ENCODE measurements around the gene RAP1GAP. TPM values are rescaled to one million over a fixed set of nuclear protein-coding genes. Genes with fewer than 3 reads are reported as not detected.

RAP1GAP gene
- total RNA-seq, 4 donors from 2014 or later: 0.36 to 0.74 (median 0.38) TPM; not detected in 1

DNA sequence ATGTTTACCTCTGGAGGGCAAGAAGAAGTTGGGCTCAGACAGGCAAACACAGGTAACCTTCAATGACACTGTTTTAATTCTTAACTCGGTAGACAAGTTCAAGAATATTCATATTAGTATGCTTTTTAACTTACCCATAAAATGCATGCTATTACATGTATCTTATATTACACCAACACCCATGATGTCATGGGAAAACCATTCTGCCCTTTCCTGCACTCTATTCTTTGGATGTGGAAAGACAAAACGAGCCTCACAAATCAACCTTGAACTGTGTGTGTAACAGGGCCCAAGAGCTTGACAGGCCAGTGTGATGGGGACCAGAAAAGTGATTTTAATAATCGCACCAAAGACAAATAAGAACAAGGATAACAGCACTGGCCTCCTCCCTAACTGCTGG is 22.6 kb upstream of the RAP1GAP start:
- TF ChIP-seq, protein P1, sequence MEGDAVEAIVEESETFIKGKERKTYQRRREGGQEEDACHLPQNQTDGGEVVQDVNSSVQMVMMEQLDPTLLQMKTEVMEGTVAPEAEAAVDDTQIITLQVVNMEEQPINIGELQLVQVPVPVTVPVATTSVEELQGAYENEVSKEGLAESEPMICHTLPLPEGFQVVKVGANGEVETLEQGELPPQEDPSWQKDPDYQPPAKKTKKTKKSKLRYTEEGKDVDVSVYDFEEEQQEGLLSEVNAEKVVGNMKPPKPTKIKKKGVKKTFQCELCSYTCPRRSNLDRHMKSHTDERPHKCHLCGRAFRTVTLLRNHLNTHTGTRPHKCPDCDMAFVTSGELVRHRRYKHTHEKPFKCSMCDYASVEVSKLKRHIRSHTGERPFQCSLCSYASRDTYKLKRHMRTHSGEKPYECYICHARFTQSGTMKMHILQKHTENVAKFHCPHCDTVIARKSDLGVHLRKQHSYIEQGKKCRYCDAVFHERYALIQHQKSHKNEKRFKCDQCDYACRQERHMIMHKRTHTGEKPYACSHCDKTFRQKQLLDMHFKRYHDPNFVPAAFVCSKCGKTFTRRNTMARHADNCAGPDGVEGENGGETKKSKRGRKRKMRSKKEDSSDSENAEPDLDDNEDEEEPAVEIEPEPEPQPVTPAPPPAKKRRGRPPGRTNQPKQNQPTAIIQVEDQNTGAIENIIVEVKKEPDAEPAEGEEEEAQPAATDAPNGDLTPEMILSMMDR (IDR thresholded peaks at IDR 0.05): no peak
- no peak for ATAC-seq (ENCODE audit: low FRiP score)

GRCh38 chr1:21689661-21690372 is 20.7 kb upstream of the RAP1GAP start:
- ATAC-seq (ENCODE audit: low FRiP score): no peak

More for the DNA sequence above, 22.6 kb upstream of the RAP1GAP start:
- DNase-seq (ENCODE audit: low spot score): no peak

DNA sequence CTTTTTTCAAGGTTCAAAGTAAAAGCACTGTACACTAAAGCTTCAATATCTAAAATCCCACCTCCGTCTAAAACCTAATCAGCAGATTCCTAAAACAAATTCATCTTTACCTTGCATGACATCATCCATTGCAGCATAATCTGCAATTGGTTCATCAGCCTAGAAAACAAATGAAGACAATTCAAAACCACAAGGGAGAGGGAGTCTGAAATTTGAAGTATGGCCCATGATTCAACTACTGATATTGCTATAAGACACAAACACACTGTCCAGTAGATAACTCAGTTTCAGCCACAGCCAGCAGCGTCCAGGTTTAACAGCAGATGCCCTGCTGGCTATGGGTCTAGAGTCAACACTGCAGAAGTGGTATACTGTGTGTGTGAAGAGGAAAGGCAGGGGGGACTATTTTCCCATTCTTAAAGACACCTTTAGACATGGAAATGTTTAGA is 17.9 kb upstream of the RAP1GAP start:
- DNase-seq (ENCODE audit: low spot score) (no peak), ATAC-seq (ENCODE audit: low FRiP score) (no peak)
- TF ChIP-seq, protein P1 (IDR thresholded peaks at IDR 0.05): no peak

More at GRCh38 chr1:21689661-21690372, 20.7 kb upstream of the RAP1GAP start:
- TF ChIP-seq, protein P1 (IDR thresholded peaks at IDR 0.05): no peak
- DNase-seq (ENCODE audit: low spot score): no peak

DNA sequence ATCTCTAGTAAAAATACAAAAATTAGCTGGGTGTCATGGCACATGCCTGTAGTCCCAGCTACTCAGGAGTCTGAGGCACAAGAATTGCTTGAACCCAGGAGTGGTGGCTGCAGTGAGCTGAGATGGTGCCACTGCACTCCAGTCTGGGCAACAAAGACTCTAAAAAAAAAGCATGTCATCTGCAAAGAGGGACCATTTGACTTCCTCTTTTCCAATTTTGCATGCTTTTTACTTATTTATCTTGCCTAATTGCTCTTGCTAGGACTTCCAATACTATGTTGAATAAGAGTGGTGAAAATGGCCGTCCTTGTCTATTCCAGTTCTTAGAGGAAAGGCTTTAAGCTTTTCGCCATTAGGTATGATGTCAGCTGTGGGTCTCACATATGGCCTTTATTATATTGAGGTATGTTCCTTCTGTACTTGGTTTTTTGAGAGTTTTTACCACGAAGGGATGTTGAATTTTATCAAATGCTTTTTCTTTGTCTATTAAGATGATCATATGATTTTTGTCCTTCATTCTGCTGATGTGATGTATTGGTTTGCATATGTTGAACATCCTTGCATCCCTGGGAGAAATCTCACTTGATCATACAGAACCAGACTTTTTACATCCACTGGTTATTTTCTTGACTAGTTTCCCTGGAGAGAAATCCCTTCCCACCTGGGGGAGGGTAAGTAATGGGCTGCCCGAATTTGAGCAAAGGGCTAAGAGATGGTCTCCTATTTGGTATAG is 17.0 kb upstream of the RAP1GAP start:
- TF ChIP-seq, protein P1 (IDR thresholded peaks at IDR 0.05): no peak
- DNase-seq (ENCODE audit: low spot score) (no peak), ATAC-seq (ENCODE audit: low FRiP score) (no peak)

DNA sequence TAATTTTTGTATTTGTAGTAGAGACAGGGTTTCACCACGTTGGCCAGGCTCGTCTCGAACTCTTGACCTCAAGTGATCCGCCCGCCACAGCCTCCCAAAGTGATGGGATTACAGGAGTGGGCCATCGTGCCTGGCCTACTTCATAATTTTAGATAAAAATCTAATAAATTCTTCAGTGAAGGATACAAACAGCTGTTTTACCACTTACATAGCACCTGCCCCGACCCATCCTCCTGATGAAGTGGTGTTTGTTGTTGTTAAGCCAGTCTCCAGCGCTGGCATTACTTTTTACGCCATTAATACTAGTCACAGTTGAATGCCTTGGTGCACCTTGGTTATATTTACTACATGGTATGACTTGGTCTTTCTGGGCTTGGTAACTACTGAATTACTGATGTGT is 12.3 kb upstream of the RAP1GAP start:
- DNase-seq (ENCODE audit: low spot score): no peak
- TF ChIP-seq, protein P1 (IDR thresholded peaks at IDR 0.05): no peak
- ATAC-seq (ENCODE audit: low FRiP score): no peak

- TF ChIP-seq, protein P1 (IDR thresholded peaks at IDR 0.05): no peak
- DNase-seq (ENCODE audit: low spot score): no peak
- ATAC-seq (ENCODE audit: low FRiP score): no peak
These were observed 11.8 kb upstream of the RAP1GAP start for GRCh38 chr1:21680918-21681317.

Measured in omental fat pad (tissue), 4 donors.